ENCODE data around the gene HOXD3. TPM values are rescaled to one million over a fixed set of nuclear protein-coding genes. Genes with fewer than 3 reads are reported as not detected.

The HOXD3 gene
- total RNA-seq, 1 experiment from 2014 or later = not detected

- Histone ChIP-seq H4K5ac (ENCODE audit: insufficient read length, low read depth, low read length) (no peak overlapping the region), H4K91ac (ENCODE audit: insufficient read length, low read depth, low read length) (no peak overlapping the region), H3K79me1 (ENCODE audit: insufficient read depth, low read depth, low read length, poor library complexity, severe bottlenecking) (no peaks in the 10 kb centered on the region), H3K4me2 (ENCODE audit: insufficient read depth, insufficient read length, low read length) (no peak overlapping the region), H3K27ac (ENCODE audit: insufficient read length, low read depth, low read length) (no peak overlapping the region), H2BK120ac (ENCODE audit: low read depth, low read length, poor library complexity, severe bottlenecking) (no peak overlapping the region), H3K27me3 (ENCODE audit: insufficient read depth, low read length) (peaks cover 89% of the 10 kb centered on the region), H2AK5ac (ENCODE audit: insufficient read length, low read length) (no peak overlapping the region), H3K4me1 (ENCODE audit: insufficient read depth, low read length) (no peaks in the 10 kb centered on the region; the same call in 1 of the 2 replicates), H2BK20ac (ENCODE audit: low read depth, low read length, poor library complexity, severe bottlenecking) (no peak overlapping the region), H3K18ac (ENCODE audit: insufficient read length, low read depth, low read length) (no peak overlapping the region), H3T11ph (ENCODE audit: low read length) (no peak overlapping the region), H4K8ac (replicated peaks; ENCODE audit: insufficient read length, low read depth, low read length) (no peak overlapping the region), H3K9ac (ENCODE audit: extremely low read depth, insufficient read length, low read length) (no peak overlapping the region), H3K56ac (ENCODE audit: insufficient read length, low read depth, low read length) (no peak overlapping the region), H2BK12ac (ENCODE audit: insufficient read length, low read depth, low read length) (no peak overlapping the region), H2AFZ (ENCODE audit: low read length) (no peak overlapping the region), H4K20me1 (ENCODE audit: control insufficient read depth, insufficient read depth, insufficient read length) (no peaks in the 10 kb centered on the region), H3K14ac (ENCODE audit: insufficient read depth, low read length) (no peak overlapping the region), H3K4ac (ENCODE audit: low read depth, low read length) (no peak overlapping the region), H2BK15ac (ENCODE audit: low read depth, low read length) (no peak overlapping the region), H3K9me3 (ENCODE audit: control insufficient read depth, low read depth, low read length) (no peaks in the 10 kb centered on the region), H3K23me2 (ENCODE audit: insufficient read length, low read depth, low read length, poor library complexity, severe bottlenecking) (peaks cover 8% of the 10 kb centered on the region), H3K23ac (ENCODE audit: insufficient read length, low read depth, low read length) (no peak overlapping the region), H3K79me2 (ENCODE audit: insufficient read depth, low read length) (no peaks in the 10 kb centered on the region), H2BK5ac (ENCODE audit: insufficient read length, low read length) (no peak overlapping the region)
- peak; percentile 29 for DNase-seq
- Mint-ChIP-seq H3K4me3 (no peak overlapping the region), H3K4me1 (peaks cover 2 to 11% of the 10 kb centered on the region in 2 experiments; a peak in 3 of 4 replicates), H3K27me3 (ENCODE audit: low read depth) (peaks cover 98% of the 10 kb centered on the region), H3K9me3 (peaks cover 0 to 4% of the 10 kb centered on the region in 2 experiments; a peak in 4 of 5 replicates), H3K36me3 (ENCODE audit: insufficient read depth in 1 of 3, low read depth in 3 of 3) (no peaks in the 10 kb centered on the region), H3K27ac (no peak overlapping the region)
- TF ChIP-seq, protein P1, sequence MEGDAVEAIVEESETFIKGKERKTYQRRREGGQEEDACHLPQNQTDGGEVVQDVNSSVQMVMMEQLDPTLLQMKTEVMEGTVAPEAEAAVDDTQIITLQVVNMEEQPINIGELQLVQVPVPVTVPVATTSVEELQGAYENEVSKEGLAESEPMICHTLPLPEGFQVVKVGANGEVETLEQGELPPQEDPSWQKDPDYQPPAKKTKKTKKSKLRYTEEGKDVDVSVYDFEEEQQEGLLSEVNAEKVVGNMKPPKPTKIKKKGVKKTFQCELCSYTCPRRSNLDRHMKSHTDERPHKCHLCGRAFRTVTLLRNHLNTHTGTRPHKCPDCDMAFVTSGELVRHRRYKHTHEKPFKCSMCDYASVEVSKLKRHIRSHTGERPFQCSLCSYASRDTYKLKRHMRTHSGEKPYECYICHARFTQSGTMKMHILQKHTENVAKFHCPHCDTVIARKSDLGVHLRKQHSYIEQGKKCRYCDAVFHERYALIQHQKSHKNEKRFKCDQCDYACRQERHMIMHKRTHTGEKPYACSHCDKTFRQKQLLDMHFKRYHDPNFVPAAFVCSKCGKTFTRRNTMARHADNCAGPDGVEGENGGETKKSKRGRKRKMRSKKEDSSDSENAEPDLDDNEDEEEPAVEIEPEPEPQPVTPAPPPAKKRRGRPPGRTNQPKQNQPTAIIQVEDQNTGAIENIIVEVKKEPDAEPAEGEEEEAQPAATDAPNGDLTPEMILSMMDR (conservative IDR thresholded peaks at IDR 0.05) = no peak
- no CpG with 5 or more reads among the region's 28 CpGs for WGBS (ENCODE audit: extremely low coverage, insufficient read length, low lambda C conversion rate)
Measured at GRCh38 chr2:176138923-176139660, 18.0 kb upstream of the HOXD3 start.

Measured in H9 (cell line).